ENCODE data around the gene FZD8. TPM values are rescaled to one million over a fixed set of nuclear protein-coding genes. Genes with fewer than 3 reads are reported as not detected.
A peak's percentile ranks its signal among the peaks of the same experiment; 100 is the strongest.

Gene FZD8
- total and polyA plus RNA-seq, 7 donors, result 0.92 to 15.8 (median 6.6) TPM

- H3K27me3 ChIP-seq, result no peaks in the 10 kb centered on the region
- peaks cover 0 to 13% (median 9%) of the 10 kb centered on the region in 4 donors for H3K4me1 ChIP-seq
- no peaks in the 10 kb centered on the region for H3K9me3 ChIP-seq
- no peak for TF ChIP-seq CTCF (IDR thresholded peaks at IDR 0.05)
- no peak for TF ChIP-seq POLR2AphosphoS5 (IDR thresholded peaks at IDR 0.05)
- no peak for TF ChIP-seq POLR2A (IDR thresholded peaks at IDR 0.05)
- TF ChIP-seq EP300 (IDR thresholded peaks at IDR 0.05), result no peak
- WGBS, 2 donors, result 88 to 92% methylated on average over 1 of the region's 1 CpG
- H3K27ac ChIP-seq, result no peak overlapping the region
- no peak overlapping the region for H3K4me3 ChIP-seq
- H3K36me3 ChIP-seq, result no peaks in the 10 kb centered on the region
- intact Hi-C loops (cut with DNase I), result loop anchor here (10.0 kb wide), 1 partner anchor 813 kb away; no protein-coding TSS in a partner anchor
- DNase-seq, result no peak
Observed at GRCh38 chr10:35631404-35631803, 10.7 kb downstream of the FZD8 start.

DNA sequence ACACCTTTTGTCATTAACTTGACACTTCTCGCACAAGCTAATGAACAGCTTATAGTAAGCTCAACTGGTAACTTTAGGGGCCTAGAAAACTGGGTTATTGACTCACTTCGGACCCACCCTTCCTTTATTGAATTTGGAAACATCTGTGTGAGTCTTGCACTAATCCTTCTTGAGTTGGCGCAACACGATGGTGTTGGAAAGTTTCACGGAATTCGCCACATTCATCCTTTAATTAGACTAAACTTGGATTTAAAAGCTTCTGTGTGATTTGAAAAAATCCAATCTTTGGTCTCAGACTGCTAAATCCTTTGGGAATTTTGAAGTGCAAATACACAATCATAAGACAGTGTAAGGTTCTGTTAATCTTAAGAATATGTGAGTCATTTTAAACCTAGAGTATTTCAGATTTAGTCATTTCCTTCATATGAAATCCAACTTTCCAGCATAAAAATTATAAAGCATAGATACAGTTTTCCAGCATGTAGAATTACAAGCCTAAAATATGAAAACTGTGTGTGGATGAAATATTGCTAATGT, 15.1 kb downstream of the FZD8 start:
- DNase-seq, result no peak
- intact Hi-C loops (cut with DNase I), result loop anchor here (10.0 kb wide), 1 partner anchor 1868 kb away; no protein-coding TSS in a partner anchor
- H3K4me1 ChIP-seq, result no peaks in the 10 kb centered on the region
- H3K4me3 ChIP-seq, result no peak overlapping the region
- WGBS, 2 donors, result 83 to 86% methylated on average over 6 of the region's 6 CpGs
- H3K36me3 ChIP-seq, result no peaks in the 10 kb centered on the region
- H3K9me3 ChIP-seq, result no peaks in the 10 kb centered on the region
- H3K27ac ChIP-seq, result no peak overlapping the region
- TF ChIP-seq CTCF (IDR thresholded peaks at IDR 0.05) (no peak), POLR2A (IDR thresholded peaks at IDR 0.05) (no peak), POLR2AphosphoS5 (IDR thresholded peaks at IDR 0.05) (no peak), EP300 (IDR thresholded peaks at IDR 0.05) (no peak)
- no peaks in the 10 kb centered on the region for H3K27me3 ChIP-seq

GRCh38 chr10:35614312-35614711, 27.8 kb downstream of the FZD8 start:
- no peak for DNase-seq
- H3K27ac ChIP-seq, result no peak overlapping the region
- H3K4me1 ChIP-seq, result no peaks in the 10 kb centered on the region
- H3K36me3 ChIP-seq, result no peaks in the 10 kb centered on the region
- no peak overlapping the region for H3K4me3 ChIP-seq
- intact Hi-C loops (cut with DNase I), result no loop called here
- WGBS, 2 donors, result 18 to 47% methylated on average over 5 of the region's 5 CpGs
- TF ChIP-seq CTCF (IDR thresholded peaks at IDR 0.05) (no peak), POLR2A (IDR thresholded peaks at IDR 0.05) (no peak), EP300 (IDR thresholded peaks at IDR 0.05) (no peak), POLR2AphosphoS5 (IDR thresholded peaks at IDR 0.05) (no peak)
- no peaks in the 10 kb centered on the region for H3K9me3 ChIP-seq
- peaks cover 0 to 2% (median 0%) of the 10 kb centered on the region in 3 donors for H3K27me3 ChIP-seq

- intact Hi-C loops (cut with DNase I), result no loop called here
- TF ChIP-seq POLR2A (IDR thresholded peaks at IDR 0.05) (no peak), EP300 (IDR thresholded peaks at IDR 0.05) (no peak), CTCF (IDR thresholded peaks at IDR 0.05) (peak in 1 of 4 experiments; percentile 36), POLR2AphosphoS5 (IDR thresholded peaks at IDR 0.05) (no peak)
- DNase-seq, result no peak
- Histone ChIP-seq H3K27me3 (peaks cover 0 to 8% (median 2%) of the 10 kb centered on the region in 3 donors), H3K9me3 (no peaks in the 10 kb centered on the region), H3K4me3 (no peak overlapping the region), H3K4me1 (no peaks in the 10 kb centered on the region), H3K27ac (no peak overlapping the region), H3K36me3 (no peaks in the 10 kb centered on the region)
- 61 to 64% methylated on average over 8 of the region's 8 CpGs for WGBS, 2 donors
Observed at GRCh38 chr10:35613597-35614226, 28.4 kb downstream of the FZD8 start.
